Activated CD8-positive, alpha-beta T cell treated with anti-CD3 and anti-CD28 coated beads for 36 hours (primary cell): ENCODE data around the gene PPP1R27. TPM values are rescaled to one million over a fixed set of nuclear protein-coding genes. Genes with fewer than 3 reads are reported as not detected.
A peak's percentile ranks its signal among the peaks of the same experiment; 100 is the strongest.

ENCODE experiments used
- ATAC-seq: fragments of 200-7000 bp; cut with Tn5 transposase; one replicate; pipeline ENCODE4 v1.10.0; 2021; ENCODE audit warnings: mild to moderate bottlenecking, moderate library complexity
- CTCF ChIA-PET: fragments of 350-600 bp; sonication (Branson Sonifier 250); formaldehyde crosslinking; loops from one replicate; lab custom pipeline; 2021; ENCODE audit warnings: antibody characterized with exemption; lab: Charles Lee
- POLR2A ChIA-PET: fragments of 350-600 bp; sonication (Branson Sonifier 250); formaldehyde crosslinking; loops from one replicate; lab custom pipeline; 2021; ENCODE audit warnings: antibody characterized with exemption; lab: Charles Lee
- DNase-seq: peaks from one replicate; pipeline ENCODE4 v3.0.0-alpha.2; 2020
- H3K27ac Mint-ChIP-seq: one replicate; pipeline ENCODE4 v1.8.0; 2021; ENCODE audit warnings: mild to moderate bottlenecking, mixed read lengths
- H3K27me3 Mint-ChIP-seq: one replicate; pipeline ENCODE4 v1.8.0; 2021; ENCODE audit warnings: mixed read lengths
- H3K36me3 Mint-ChIP-seq: one replicate; pipeline ENCODE4 v1.8.0; 2021; ENCODE audit warnings: low read depth, mixed read lengths
- H3K4me1 Mint-ChIP-seq: one replicate; pipeline ENCODE4 v1.8.0; 2021; ENCODE audit warnings: low read depth, mixed read lengths
- H3K4me3 Mint-ChIP-seq: one replicate; pipeline ENCODE4 v1.8.0; 2021; ENCODE audit warnings: mild to moderate bottlenecking, moderate library complexity, mixed read lengths
- H3K9me3 Mint-ChIP-seq: one replicate; pipeline ENCODE4 v1.8.0; 2021; ENCODE audit warnings: mixed read lengths
- CTCF ChIP-seq: fragments of 200-600 bp; IDR thresholded peaks from one replicate; pipeline ENCODE4 v1.8.0; 2022; ENCODE audit warnings: antibody characterized with exemption, mild to moderate bottlenecking
- intact Hi-C: fragments of 100-400 bp; cut with micrococcal nuclease; formaldehyde crosslinking; loops from one replicate; pipeline ENCODE4 v1.10.0; 2022
- total RNA-seq, 2 experiments: library from RNA; stranded (reverse); gene quantifications; one replicate each; pipeline ENCODE4 v1.2.3, GENCODE V29; 2021

The PPP1R27 gene
- total RNA-seq, 2 experiments from 2014 or later: not detected

GRCh38 chr17:81869221-81870130 lies 34.6 kb upstream of the PPP1R27 start:
- Mint-ChIP-seq H3K4me1 (peaks cover 40% of the 10 kb centered on the region), H3K4me3 (peak overlapping the region; percentile 88), H3K27ac (peak overlapping the region; percentile 92), H3K9me3 (no peaks in the 10 kb centered on the region), H3K36me3 (peaks cover 34% of the 10 kb centered on the region), H3K27me3 (no peaks in the 10 kb centered on the region)
- DNase-seq: peak; percentile 59
- peak; percentile 19 for ATAC-seq
- peak; percentile 100 for TF ChIP-seq CTCF
- ChIA-PET POLR2A (interaction anchor here (0.7 to 7.3 kb wide), 19 partner anchors 9 to 336 kb away, joined by 3 to 73 read pairs (median 5); partner anchors contain the start of genes ALYREF, ANAPC11, CCDC137 and DCXR), CTCF (interaction anchor here (0.8 to 2.2 kb wide), 17 partner anchors 8 to 235 kb away, joined by 3 to 13 read pairs (median 4); partner anchors contain the start of genes ARL16, CENPX, HGS and LRRC45)
- intact Hi-C loops: no loop called here

DNA sequence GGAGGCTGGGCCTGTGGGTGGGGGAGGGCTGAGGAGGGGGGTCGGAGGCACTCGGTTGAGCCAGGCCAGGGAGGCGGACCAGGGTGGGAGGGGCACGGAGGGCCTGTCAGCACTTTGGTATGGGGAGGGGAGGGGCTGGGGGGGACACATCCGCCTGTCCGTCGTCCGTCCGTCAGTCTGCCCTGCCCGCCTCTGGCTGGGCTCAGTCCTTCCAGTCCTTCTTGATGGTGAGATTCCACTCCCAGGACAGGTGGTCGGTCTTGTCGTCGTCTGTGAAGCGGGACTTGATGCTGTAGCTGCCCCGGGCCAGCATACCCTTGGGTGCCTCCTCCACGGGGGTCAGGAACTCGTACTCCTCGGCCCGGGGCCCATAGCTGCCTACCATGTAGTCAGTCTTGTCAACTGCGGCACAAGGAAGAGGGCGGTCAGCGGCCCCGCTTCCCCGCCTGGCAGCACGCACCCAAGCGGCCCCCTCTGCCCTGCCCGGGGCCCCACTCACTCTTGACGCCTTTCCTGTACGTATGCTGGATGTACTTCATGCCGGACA lies 33.9 kb upstream of the PPP1R27 start:
- no peak for TF ChIP-seq CTCF
- H3K4me1 Mint-ChIP-seq: peaks cover 38% of the 10 kb centered on the region
- H3K27me3 Mint-ChIP-seq: no peaks in the 10 kb centered on the region
- CTCF ChIA-PET: interaction anchor here (0.9 to 2.2 kb wide), 12 partner anchors 9 to 236 kb away, joined by 3 to 13 read pairs (median 4); partner anchors contain the start of genes ARL16, CENPX, HGS and LRRC45
- H3K4me3 Mint-ChIP-seq: peak overlapping the region; percentile 88
- intact Hi-C loops: no loop called here
- H3K9me3 Mint-ChIP-seq: no peaks in the 10 kb centered on the region
- DNase-seq (peak; percentile 38), ATAC-seq (no peak)
- POLR2A ChIA-PET: interaction anchor here (1.0 to 7.3 kb wide), 9 partner anchors 8 to 202 kb away, joined by 3 to 73 read pairs (median 10); partner anchors contain the start of genes ALYREF, ANAPC11, CCDC137 and MCRIP1
- H3K27ac Mint-ChIP-seq: peak overlapping the region; percentile 67
- H3K36me3 Mint-ChIP-seq: peaks cover 40% of the 10 kb centered on the region

- intact Hi-C loops: no loop called here
- ATAC-seq (no peak), DNase-seq (peak; percentile 32)
- Mint-ChIP-seq H3K4me1 (peaks cover 39% of the 10 kb centered on the region), H3K27me3 (no peaks in the 10 kb centered on the region), H3K36me3 (peaks cover 46% of the 10 kb centered on the region), H3K27ac (peak overlapping the region; percentile 83), H3K4me3 (peak overlapping the region; percentile 45), H3K9me3 (no peaks in the 10 kb centered on the region)
- POLR2A ChIA-PET: interaction anchor here (1.0 to 7.3 kb wide), 8 partner anchors 10 to 210 kb away, joined by 3 to 73 read pairs (median 4); partner anchors contain the start of gene MCRIP1
- CTCF ChIA-PET: interaction anchor here (1.0 kb wide), 2 partner anchors 99 to 162 kb away, joined by 3 read pairs; no protein-coding TSS in a partner anchor
- TF ChIP-seq CTCF: no peak
Observed at GRCh38 chr17:81867991-81868673, 33.3 kb upstream of the PPP1R27 start.

DNA sequence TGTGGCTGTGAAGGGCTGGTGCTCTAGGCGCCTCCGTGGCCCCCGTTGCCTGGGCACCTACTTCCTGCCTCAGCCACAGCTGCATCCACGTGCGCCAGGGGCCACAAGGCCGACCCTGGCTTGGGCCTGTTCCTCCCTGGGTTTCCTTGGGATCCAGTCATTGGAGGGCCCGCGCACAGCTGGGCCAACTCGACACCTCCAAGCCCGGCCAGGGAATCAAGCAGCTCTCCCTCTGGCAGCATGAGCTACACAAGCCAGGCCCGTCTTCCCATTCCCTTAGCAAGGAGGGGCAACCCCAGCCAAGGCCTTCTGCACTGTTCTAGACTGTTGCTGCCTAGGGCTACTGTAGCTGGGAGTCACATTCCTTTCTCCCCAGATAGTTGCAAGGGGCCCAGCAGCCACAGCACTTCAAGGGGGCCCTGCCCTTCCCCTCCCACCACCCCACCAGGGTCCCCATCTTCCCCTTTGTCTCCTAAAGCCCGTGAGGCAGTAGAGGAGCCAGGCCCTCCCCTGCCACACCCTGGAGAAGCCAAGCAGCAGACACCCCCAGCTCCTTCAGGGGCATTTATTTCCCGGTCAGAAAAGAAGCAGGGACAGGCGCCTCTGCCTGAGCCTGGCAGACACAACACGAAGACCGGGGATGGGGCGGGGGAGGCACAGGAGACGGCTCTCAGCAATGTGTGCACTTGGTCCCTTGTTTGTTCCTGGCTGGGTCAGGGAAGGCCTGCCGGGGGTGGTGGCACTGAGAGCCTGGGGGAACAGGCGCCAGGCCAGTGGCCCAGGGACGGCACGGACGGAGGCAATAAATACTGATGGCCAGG lies 32.5 kb upstream of the PPP1R27 start:
- Mint-ChIP-seq H3K4me3 (peak overlapping the region; percentile 25), H3K27ac (peak overlapping the region; percentile 83), H3K4me1 (peaks cover 39% of the 10 kb centered on the region), H3K36me3 (peaks cover 49% of the 10 kb centered on the region), H3K9me3 (no peaks in the 10 kb centered on the region), H3K27me3 (no peaks in the 10 kb centered on the region)
- ATAC-seq (no peak), DNase-seq (peak; percentile 58)
- CTCF ChIA-PET: no interaction called here
- no peak for TF ChIP-seq CTCF
- intact Hi-C loops: no loop called here
- POLR2A ChIA-PET: interaction anchor here (0.7 to 3.6 kb wide), 20 partner anchors 9 to 435 kb away, joined by 3 to 14 read pairs (median 4); partner anchors contain the start of genes ANAPC11, MCRIP1, MRPL12 and SLC25A10
